B cell (primary cell): ENCODE data around the gene DROSHA. TPM values are rescaled to one million over a fixed set of nuclear protein-coding genes. Genes with fewer than 3 reads are reported as not detected.

Experiments used
- ATAC-seq: fragments of 200-7000 bp; cut with Tn5 transposase; one replicate; pipeline ENCODE4 v1.10.0; 2021; ENCODE audit warnings: low read depth, mild to moderate bottlenecking, moderate number of reproducible peaks, moderate library complexity
- CTCF ChIA-PET: fragments of 350-600 bp; sonication (Branson Sonifier 250); formaldehyde crosslinking; loops from one replicate; lab custom pipeline; 2021; ENCODE audit warnings: antibody characterized with exemption, inconsistent platforms; lab: Charles Lee
- POLR2A ChIA-PET: fragments of 350-600 bp; sonication (Branson Sonifier 250); formaldehyde crosslinking; loops from one replicate; lab custom pipeline; 2021; ENCODE audit warnings: antibody characterized with exemption; lab: Charles Lee
- DNase-seq: peaks from one replicate; pipeline ENCODE4 v3.0.0; 2013
- H2AFZ ChIP-seq: 2 replicates; pipeline ENCODE4 v1.6.1; 2012; ENCODE audit warnings: mild to moderate bottlenecking, low read depth, low read length; ENCODE audit not compliant: insufficient read depth, poor library complexity, severe bottlenecking
- H3K27ac ChIP-seq, 2 donors: 1 replicate in 1 of 2; 2 replicates in 1 of 2; pipeline ENCODE4 v1.5.1; 2012 to 2013; ENCODE audit warnings: low read length in 2 of 2, mild to moderate bottlenecking in 2 of 2, moderate library complexity in 1 of 2
- H3K27me3 ChIP-seq, 4 experiments: fragments of 200-600 bp in 1 of 4; sonication (generic) in 1 of 4; replicated peaks in 1 of 4; 1 replicate in 2 of 4; 2 replicates in 2 of 4; pipeline versions ENCODE4 v1.6.1 to v1.7.0; 2013 to 2016; ENCODE audit warnings: low read length in 3 of 4, mild to moderate bottlenecking in 2 of 4, mixed read lengths in 1 of 4, moderate library complexity in 1 of 4; ENCODE audit not compliant: insufficient read depth in 4 of 4, control insufficient read depth in 3 of 4; ENCODE audit errors: control extremely low read depth in 1 of 4
- H3K36me3 ChIP-seq, 2 experiments: replicated peaks in 1 of 2; 1 replicate in 1 of 2; 2 replicates in 1 of 2; pipeline versions ENCODE4 v1.6.1 to v1.7.1; 2013; ENCODE audit warnings: low read length in 1 of 2; ENCODE audit not compliant: insufficient read depth in 2 of 2, control insufficient read depth in 1 of 2; ENCODE audit errors: control extremely low read depth in 1 of 2, extremely low read depth in 1 of 2
- H3K4me1 ChIP-seq, 2 donors: fragments of 200-600 bp in 1 of 2; sonication (generic) in 1 of 2; 1 replicate in 1 of 2; 2 replicates in 1 of 2; pipeline versions ENCODE4 v1.5.1 to v1.6.1; 2013 to 2017; ENCODE audit warnings: low read length in 2 of 2; ENCODE audit not compliant: control insufficient read depth in 2 of 2, insufficient read depth in 2 of 2
- H3K4me2 ChIP-seq: replicated peaks from 2 replicates; pipeline ENCODE3; 2012; ENCODE audit warnings: mild to moderate bottlenecking, low read depth, low read length; ENCODE audit not compliant: poor library complexity, severe bottlenecking
- H3K4me3 ChIP-seq, 5 experiments: fragments of 200-600 bp in 1 of 5; sonication (generic) in 1 of 5; 1 replicate in 3 of 5; 2 replicates in 2 of 5; pipeline versions ENCODE4 v1.5.1 to v1.7.0; 2011 to 2016; ENCODE audit warnings: low read length in 4 of 5, mild to moderate bottlenecking in 4 of 5, low read depth in 2 of 5, control low read depth in 1 of 5, moderate library complexity in 1 of 5; ENCODE audit not compliant: insufficient read depth in 1 of 5; ENCODE audit errors: control extremely low read depth in 1 of 5, extremely low read depth in 1 of 5
- H3K79me2 ChIP-seq: fragments of 200-600 bp; sonication (generic); one replicate; pipeline ENCODE4 v1.6.0; 2016; ENCODE audit warnings: low read length; ENCODE audit not compliant: control insufficient read depth, insufficient read depth
- H3K9ac ChIP-seq: fragments of 200-600 bp; sonication (generic); 2 replicates; pipeline ENCODE4 v1.6.1; 2017; ENCODE audit warnings: mild to moderate bottlenecking, low read length, moderate library complexity
- H3K9me3 ChIP-seq, 3 donors: one replicate each; pipeline versions ENCODE4 v1.6.1 to v1.7.1; 2013; ENCODE audit warnings: low read length in 2 of 3; ENCODE audit not compliant: control insufficient read depth in 2 of 3, insufficient read depth in 1 of 3; ENCODE audit errors: control extremely low read depth in 1 of 3
- H4K20me1 ChIP-seq: 2 replicates; pipeline ENCODE4 v1.6.0; 2012; ENCODE audit warnings: mild to moderate bottlenecking, low read length; ENCODE audit not compliant: insufficient read depth, control insufficient read depth, poor library complexity, severe bottlenecking
- H3K27ac Mint-ChIP-seq: one replicate; pipeline ENCODE4 v1.8.0; 2021; ENCODE audit warnings: mixed read lengths
- H3K27me3 Mint-ChIP-seq: one replicate; pipeline ENCODE4 v1.8.0; 2021; ENCODE audit warnings: mixed read lengths
- H3K4me1 Mint-ChIP-seq: one replicate; pipeline ENCODE4 v1.8.0; 2021; ENCODE audit warnings: mixed read lengths
- H3K4me3 Mint-ChIP-seq: one replicate; pipeline ENCODE4 v1.8.0; 2021; ENCODE audit warnings: mixed read lengths
- H3K9me3 Mint-ChIP-seq: one replicate; pipeline ENCODE4 v1.8.0; 2022; ENCODE audit warnings: mixed read lengths; ENCODE audit not compliant: insufficient read depth
- CTCF ChIP-seq: fragments of 200-600 bp; IDR thresholded peaks from one replicate; pipeline ENCODE4 v1.8.0; 2022; ENCODE audit warnings: antibody characterized with exemption, mild to moderate bottlenecking
- EZH2 ChIP-seq: IDR thresholded peaks from 2 replicates; pipeline ENCODE4 v1.6.1; 2012; ENCODE audit warnings: borderline replicate concordance, low read depth, mild to moderate bottlenecking, moderate library complexity, low read length; ENCODE audit not compliant: insufficient read depth, poor library complexity, severe bottlenecking
- WGBS: methylation state at CpG from one replicate; pipeline ENCODE4 v1.1.5; 2013; ENCODE audit warnings: missing lambda C conversion rate; ENCODE audit not compliant: insufficient coverage; 5-methylcytosine and 5-hydroxymethylcytosine counted together
- intact Hi-C: fragments of 100-400 bp; cut with micrococcal nuclease; formaldehyde crosslinking; loops from one replicate; pipeline ENCODE4 v1.10.0; 2022
- polyA plus RNA-seq: library from polyadenylated mRNA; depleted of rRNA; stranded (reverse); fragments of >200 nt; gene quantifications from 2 replicates; pipeline ENCODE4 v1.2.3, GENCODE V29; 2012
- total RNA-seq, 2 donors: library from RNA; stranded (reverse); fragments of 120-200 nt in 1 of 2; gene quantifications; 1 replicate in 1 of 2; 2 replicates in 1 of 2; pipeline versions ENCODE4 v1.2.3 to v1.2.4, GENCODE V29; 2013 to 2022

DROSHA gene
- total and polyA plus RNA-seq, 2 donors (not counting 1 experiment from before 2014, with no cell fraction given), result 31.2 to 62.4 TPM

GRCh38 chr5:31537851-31538250, 6.0 kb upstream of the DROSHA start:
- Histone ChIP-seq H3K4me1 (peaks cover 8 to 11% of the 10 kb centered on the region in 2 donors), H3K4me2 (no peak overlapping the region), H3K27ac (no peak overlapping the region), H4K20me1 (peaks cover 11% of the 10 kb centered on the region), H3K9me3 (no peaks in the 10 kb centered on the region), H2AFZ (no peak overlapping the region), H3K9ac (no peak overlapping the region), H3K36me3 (peaks cover 19 to 64% of the 10 kb centered on the region in 2 experiments), H3K79me2 (peaks cover 17% of the 10 kb centered on the region), H3K4me3 (no peak overlapping the region), H3K27me3 (no peaks in the 10 kb centered on the region)
- H3K4me1 Mint-ChIP-seq, result peaks cover 13% of the 10 kb centered on the region
- no peak overlapping the region for H3K27ac Mint-ChIP-seq
- CTCF ChIA-PET, result no interaction called here
- H3K4me3 Mint-ChIP-seq, result no peak overlapping the region
- H3K9me3 Mint-ChIP-seq, result no peaks in the 10 kb centered on the region
- ATAC-seq (no peak), DNase-seq (no peak)
- H3K27me3 Mint-ChIP-seq, result no peaks in the 10 kb centered on the region
- no CpG with 5 or more reads among the region's 4 CpGs for WGBS
- POLR2A ChIA-PET, result no interaction called here
- intact Hi-C loops, result no loop called here
- TF ChIP-seq CTCF (no peak), EZH2 (no peak)

GRCh38 chr5:31537349-31537748, 5.5 kb upstream of the DROSHA start:
- Histone ChIP-seq H3K27ac (no peak overlapping the region), H3K79me2 (peaks cover 22% of the 10 kb centered on the region), H2AFZ (no peak overlapping the region), H3K36me3 (peaks cover 19 to 59% of the 10 kb centered on the region in 2 experiments), H3K9ac (no peak overlapping the region), H3K27me3 (no peaks in the 10 kb centered on the region), H3K9me3 (no peaks in the 10 kb centered on the region), H3K4me2 (no peak overlapping the region), H3K4me3 (no peak overlapping the region), H3K4me1 (peaks cover 12 to 13% of the 10 kb centered on the region in 2 donors), H4K20me1 (peaks cover 11% of the 10 kb centered on the region)
- ChIA-PET CTCF (no interaction called here), POLR2A (no interaction called here)
- TF ChIP-seq EZH2 (no peak), CTCF (no peak)
- DNase-seq, result no peak
- Mint-ChIP-seq H3K9me3 (no peaks in the 10 kb centered on the region), H3K27ac (no peak overlapping the region), H3K4me1 (peaks cover 17% of the 10 kb centered on the region), H3K4me3 (no peak overlapping the region), H3K27me3 (no peaks in the 10 kb centered on the region)
- no peak for ATAC-seq
- intact Hi-C loops, result no loop called here
